Activated CD4-positive, alpha-beta T cell treated with anti-CD3 and anti-CD28 coated beads for 24 hours (primary cell): ENCODE results near the gene BNIPL.
A peak's percentile ranks its signal among the peaks of the same experiment; 100 is the strongest.

Experiments used
- DNase-seq, 2 donors: peaks; one replicate each; pipeline ENCODE4 v3.0.0-alpha.2; 2020; ENCODE audit warnings: low read depth in 2 of 2

The BNIPL gene

DNA sequence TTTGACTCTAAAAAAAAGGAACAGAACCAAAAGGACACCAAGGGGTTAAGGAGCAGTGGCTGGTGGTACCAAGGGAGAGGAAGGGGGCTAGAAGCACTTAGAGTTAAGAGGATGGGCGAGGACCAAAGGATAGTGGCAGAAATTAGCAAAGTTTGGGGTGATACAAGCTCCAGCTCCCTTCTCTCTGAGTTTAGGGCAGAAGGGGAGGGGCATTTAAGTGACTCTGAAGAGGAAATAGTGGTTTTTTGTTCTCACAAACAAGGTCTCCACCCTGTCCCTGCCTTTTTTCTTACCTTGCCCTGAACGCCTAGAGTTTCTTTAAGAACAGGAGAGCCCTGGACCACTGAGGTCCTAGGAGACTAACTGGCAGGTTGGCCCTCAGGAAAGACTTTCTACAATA lies 19.8 kb downstream of the BNIPL start:
- DNase-seq: no peak

DNA sequence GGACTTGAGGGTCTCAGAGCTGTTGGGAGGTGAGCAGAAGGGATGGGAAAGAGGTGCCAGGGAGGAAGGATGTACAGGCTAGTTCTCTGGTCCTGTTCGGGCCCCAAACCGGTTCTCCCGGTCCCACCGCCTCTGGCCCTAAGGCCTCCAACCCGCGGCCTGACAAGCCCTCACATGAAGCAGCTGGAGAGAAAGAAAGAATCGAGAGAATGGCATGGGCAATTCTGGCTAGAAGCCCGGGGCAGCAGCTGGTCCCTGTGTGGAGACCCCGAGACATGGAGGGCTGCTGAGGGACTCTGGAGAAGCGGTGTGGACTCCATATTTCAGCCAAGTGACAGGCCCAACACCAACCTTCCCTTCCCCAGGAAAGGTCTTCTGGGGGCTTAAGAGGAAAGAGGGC lies 22.3 kb downstream of the BNIPL start:
- no peak for DNase-seq

DNA sequence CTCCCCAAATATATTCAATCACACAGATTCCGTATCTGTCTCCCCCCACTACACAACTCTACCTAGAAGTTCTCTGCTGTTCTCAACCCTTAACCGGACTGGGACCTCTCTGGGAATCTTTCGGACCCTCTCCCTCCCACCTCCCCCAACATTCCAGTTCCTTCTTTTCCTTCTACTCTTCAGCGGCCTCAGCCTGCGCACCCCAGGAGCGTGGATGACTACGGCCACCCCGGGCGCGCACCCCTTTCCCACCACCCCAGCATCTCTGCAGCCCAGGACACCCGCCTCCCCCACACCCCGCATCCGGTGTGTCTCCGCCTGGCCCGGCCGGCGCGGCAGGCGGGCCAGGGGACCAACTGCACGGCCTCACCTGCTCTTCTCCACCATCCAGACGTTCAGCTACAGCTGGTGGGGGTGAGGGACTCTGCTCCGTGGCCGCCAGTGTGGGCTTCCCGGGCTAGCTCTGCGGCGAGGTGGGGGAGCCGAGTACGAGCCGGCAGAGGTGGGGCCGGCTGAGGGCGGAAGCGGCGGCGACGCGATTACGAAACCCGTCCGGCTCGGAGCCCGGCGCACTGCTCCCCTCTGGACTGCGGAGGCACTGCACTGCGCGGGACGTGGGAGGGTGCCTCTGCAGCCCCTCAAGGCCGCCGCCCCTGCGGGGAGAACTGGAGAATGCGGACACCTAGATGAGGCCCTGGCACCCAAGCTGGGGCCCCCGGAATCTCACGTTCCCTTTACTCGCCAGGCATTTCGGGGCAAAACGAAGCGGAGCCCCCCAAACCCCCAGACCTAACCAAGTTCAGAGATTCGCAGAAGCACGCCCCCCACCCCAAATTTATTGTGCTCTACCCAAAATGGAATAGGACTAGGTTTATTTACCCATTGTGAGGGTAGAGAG lies 23.0 kb downstream of the BNIPL start, which contains the start of gene CDC42SE1:
Gene CDC42SE1, minus strand, starts transcription at position 514 of the 898 bp plus-strand sequence. CDS start 3,892 bp downstream, outside the sequence.
- DNase-seq: peak; percentile 70 to 75

DNA sequence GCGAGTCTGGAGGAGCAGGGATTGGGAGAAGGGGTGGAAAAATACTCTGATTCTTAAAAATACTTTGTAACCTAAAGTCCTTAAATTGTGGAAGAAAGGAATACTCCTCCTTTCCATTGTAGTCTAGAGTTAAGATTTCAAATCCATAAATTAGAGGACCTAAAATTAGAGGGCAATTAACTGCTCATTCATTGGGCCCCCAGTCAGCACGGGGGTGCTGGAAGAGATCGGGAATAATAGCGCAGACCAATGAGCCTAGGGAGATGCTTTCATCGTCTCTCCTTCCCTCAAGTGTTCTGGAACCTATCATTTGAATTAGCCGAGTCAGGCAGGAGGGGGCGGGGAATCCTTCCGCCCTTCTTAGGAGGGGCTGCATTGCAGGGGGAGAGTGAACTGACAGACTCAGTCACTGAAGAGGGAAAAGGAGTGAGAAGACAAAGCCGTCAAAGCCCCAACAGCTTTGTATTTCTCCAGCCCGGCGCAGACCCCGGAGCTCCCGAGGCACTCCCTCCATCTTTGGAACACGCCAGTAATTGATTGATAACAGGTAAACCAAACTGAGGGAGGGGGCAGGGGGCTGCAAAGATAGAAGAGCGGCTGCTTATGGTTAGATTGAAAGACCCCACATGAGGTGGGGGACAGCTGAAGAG lies 23.7 kb downstream of the BNIPL start, which contains the start of gene MLLT11:
Gene MLLT11, plus strand, starts transcription at position 391 of the 650 bp plus-strand sequence. CDS start 6,828 bp downstream, outside the sequence.
- no peak for DNase-seq

DNA sequence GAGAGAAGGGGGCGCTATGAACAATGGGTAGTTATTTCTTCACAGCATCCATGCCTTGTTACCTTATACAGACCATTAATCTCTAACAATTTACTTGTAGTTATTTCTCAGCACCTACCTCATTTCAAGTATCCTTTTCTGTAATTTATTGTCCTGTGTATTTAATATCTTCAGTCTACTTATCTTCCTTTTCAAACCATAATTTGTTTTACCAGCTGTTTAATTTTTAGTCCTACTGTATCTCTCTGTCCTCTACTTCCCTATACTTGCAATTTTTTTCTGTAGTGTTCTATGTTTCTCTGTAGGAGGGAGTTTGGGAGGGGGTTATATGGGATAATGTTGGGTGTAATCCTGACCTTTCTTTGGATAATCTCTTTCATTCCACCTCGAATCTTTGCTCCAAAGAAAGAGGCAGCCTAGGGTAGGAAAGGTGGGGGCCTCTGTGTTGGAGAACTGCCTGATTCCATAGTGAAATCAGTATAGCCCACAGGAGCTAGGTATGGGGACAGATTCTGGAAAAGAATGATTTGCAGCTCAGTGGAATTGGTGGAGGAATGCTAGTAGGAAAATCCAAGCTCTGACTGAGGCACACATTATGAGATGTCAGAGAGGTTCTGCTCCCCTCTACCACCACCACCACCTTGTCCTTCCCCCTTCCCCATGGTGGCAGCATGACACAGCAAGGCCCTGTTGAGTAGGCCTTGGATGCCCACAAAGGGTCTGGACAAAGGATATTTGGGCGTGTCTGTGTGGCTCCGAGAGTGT lies 24.5 kb downstream of the BNIPL start:
- no peak for DNase-seq

DNA sequence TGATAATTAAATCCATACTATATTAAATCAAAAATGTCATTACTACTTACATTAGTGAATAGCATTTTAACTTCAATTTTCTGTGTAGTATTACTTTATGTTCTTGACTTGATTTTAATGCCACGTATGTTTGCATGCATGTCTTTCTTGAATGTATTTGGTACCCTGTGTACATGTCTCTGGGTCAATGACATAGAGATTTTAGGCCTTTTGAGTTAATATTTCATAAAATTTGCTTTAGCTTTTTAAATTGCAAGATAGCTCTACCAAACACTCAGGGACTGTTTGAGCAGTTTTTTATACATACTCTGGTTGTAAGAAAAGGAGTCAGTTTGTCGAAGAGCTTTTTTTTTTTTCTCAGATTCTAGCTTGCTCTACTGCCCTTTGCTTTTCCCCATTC lies 25.3 kb downstream of the BNIPL start:
- no peak for DNase-seq

DNA sequence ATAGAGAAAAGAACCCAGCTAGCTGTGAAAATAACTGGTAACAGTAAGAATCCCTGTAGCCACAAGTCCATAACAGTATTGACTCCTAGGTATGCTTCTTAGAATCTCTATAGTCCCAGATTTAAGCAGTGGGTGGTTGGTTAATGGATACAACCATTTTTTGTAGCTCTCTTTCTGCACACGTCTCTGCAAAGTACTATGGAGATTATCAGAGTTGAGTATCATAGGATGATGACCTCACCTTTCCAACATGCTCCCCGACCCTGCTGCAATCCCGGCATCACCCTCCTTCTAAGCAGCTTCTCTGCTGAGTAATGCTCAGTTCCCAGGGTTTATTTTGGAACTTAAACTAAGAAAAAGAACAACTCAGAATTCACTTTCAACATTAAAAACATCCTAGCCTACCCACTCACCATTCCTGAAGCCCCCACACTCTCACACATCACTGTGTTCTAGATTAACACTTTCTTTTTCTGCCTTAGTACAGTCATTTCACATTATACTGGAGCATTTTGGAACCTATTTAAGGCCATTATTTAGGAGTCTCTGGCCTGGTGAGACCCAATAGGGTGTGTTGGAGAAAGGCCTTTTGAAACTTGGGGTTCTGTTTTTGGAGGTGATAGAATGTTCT lies 26.5 kb downstream of the BNIPL start:
- no peak for DNase-seq

DNA sequence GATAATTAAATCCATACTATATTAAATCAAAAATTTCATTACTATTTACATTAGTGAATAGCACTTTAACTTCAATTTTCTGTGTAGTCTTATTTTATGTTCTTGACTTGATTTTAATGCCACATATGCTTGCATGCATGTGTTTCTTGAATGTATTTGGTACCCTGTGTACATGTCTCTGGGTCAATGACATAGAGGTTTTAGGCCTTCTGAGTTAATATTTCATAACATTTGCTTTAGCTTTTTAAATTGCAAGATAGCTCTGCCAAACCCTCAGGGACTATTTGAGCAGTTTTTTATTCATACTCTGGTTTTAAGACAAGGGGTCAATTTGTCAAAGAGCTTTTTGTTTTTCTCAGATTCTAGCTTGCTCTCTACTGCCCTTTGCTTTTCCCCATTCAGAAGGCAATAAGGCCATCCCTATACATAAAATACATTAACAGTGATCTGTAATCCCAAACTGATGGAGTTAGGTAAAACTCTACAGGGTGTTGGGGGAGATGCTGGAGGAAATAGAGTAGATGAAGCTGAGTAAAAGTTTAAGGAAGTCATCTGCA lies 28.8 kb downstream of the BNIPL start:
- DNase-seq: no peak

DNA sequence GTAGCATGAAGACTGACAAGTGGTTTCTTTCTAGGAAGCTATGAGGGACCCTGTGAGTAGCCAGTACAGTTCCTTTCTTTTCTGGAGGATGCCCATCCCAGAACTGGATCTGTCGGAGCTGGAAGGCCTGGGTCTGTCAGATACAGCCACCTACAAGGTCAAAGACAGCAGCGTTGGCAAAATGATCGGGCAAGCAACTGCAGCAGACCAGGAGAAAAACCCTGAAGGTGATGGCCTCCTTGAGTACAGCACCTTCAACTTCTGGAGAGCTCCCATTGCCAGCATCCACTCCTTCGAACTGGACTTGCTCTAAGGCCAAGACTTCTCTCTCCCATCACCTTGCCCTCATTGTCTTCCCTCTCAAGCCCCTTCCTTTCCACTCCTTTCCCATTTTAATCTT lies 30.8 kb downstream of the BNIPL start:
- DNase-seq: no peak

DNA sequence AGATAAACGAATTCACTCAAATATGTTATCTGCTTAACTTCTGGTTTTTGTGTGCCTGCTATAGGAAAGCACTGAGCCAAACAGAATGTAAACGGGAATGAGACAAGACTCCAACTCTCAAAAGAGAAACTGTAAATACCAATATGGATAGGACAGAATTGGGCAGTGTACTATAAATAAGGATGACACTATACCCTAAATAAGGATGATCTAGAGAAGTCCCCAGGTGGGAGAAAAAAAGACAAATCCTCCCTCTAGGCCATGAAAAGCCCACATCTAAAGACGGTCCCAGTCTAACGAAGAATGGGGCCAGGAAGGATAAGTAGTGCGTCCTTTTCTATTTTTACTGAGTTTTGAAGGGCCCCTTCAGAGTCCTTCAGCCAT lies 32.7 kb downstream of the BNIPL start:
- no peak for DNase-seq

DNA sequence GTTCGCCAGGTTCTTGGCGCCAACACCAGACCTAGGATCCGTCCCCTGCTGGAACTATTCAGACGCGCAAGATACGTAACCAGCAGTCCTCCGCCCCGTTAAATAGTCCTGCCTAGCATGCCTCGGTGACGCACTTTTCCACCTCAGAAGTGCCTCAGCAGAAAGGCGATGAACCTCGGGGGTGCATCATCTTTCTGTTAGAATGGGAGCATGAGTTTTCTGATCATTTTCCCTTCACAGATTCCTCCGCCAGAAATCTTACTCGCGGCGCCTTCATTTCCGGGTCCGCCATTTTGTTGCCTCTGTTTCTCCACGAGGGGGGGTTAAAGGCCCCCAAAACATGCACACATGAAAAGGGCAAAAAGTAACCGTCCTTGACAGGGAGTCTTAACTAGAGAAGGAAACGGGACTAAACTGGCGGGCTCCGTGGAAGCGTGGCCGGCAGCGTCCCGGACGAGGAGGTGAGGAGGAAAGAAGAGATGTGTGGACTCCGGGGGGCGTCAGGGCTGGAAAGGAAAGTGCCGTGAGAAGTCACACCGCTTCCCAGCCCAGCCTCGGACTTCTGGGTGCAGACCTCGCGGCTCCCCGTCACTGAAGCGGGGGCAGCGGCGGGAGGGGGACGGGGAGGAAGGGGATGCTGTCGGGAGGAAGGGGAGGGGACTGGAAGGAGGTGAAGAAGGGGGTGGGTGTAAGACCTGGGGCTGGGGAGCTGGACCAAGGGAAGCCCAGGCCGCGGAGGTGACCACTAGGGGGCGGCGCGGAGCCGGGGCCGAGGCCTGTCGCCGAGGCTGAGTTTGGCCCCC lies 34.3 kb downstream of the BNIPL start, which contains the start of gene GABPB2:
Gene GABPB2, plus strand, starts transcription at position 288 of the 803 bp plus-strand sequence. CDS start 17,429 bp downstream, outside the sequence.
- DNase-seq: peak; percentile 81 to 86

DNA sequence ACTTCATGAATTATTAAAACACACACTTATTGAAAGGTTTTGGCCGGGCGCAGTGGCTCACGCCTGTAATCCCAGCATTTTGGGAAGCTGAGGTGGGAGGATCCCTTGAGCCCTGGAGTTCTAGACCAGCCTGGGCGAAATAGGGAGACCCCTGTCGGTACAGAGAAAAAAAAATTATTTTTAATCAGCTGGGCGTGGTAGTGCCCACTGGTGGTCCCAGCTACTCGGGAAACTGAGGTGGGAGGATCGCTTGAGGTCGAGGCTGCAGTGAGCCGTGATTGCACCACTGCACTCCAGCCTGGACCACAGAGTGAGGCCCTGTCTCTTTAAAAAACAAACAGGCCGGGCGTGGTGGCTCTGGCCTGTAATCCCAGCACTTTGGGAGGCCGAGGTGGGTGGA lies 35.8 kb downstream of the BNIPL start:
- DNase-seq: no peak

DNA sequence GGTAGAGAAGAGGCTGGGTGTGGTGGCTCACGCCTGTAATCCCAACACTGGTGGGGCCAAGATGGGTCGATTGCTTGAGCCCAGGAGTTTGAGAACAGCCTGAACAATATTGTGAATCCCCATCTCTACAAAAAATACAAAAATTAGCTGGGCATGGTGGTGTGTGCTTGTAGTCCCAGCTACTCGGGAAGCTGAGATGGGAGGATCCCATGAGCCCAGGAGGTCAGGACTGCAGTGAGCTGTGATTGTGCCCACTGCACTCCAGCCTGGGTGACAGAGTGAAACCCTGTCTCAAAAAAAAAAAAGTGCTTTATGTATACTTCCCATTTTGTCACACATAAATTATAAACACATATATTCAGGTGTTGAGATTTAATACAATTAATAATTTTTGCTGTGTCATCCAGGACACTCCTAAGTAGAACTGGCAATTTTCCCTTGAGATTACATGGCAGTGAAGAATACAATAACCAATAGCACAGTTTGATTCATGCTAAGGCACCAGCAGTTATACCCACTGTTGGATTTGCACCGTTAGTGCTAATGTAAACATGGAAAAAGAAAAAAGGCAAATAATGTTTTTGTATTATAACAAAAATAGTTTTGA lies 49.7 kb downstream of the BNIPL start:
- no peak for DNase-seq
